ENCODE measurements around the gene DCTN5.
A peak's percentile ranks its signal among the peaks of the same experiment; 100 is the strongest.

Gene DCTN5

DNA sequence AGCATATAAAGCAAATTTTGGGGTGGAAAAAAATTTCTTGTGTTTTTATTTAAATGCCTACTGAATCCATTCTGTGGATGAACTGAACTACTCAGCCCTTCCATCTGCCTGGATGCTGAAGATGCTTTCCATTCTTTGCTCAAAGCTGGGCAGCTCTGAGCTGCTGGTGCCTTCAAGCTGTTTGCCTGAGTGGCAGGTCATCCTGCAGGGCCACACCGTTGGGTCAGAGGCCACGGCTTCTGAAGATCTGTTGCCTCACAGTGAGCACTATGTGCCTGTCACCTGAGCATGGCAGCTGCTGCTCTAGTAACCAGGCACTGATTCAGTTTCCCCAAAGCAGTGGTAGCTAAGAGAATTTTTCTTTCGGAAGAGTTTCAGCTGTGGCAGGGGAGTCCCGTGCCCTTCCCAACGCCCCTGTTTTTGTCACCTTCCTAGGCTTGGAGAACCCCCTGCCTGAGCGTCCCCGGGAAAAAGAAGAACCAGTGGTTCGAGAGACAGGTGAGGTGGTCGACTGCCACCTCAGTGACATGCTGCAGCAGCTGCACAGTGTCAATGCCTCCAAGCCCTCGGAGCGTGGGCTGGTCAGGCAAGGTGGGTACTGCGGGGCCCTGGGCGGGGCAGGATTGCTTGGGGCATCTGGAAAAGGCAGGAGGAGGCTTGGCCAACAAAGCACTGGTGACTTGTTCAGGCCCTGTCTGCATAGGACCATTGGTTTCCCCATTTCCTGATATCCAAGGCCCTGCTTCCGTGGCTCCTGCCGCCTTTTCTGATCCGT, 46.0 kb downstream of the DCTN5 start:
- no peak for DNase-seq (ENCODE audit: low read depth)
- no peak overlapping the region for H3K4me3 ChIP-seq (ENCODE audit: low read length)
- TF ChIP-seq, protein P1, sequence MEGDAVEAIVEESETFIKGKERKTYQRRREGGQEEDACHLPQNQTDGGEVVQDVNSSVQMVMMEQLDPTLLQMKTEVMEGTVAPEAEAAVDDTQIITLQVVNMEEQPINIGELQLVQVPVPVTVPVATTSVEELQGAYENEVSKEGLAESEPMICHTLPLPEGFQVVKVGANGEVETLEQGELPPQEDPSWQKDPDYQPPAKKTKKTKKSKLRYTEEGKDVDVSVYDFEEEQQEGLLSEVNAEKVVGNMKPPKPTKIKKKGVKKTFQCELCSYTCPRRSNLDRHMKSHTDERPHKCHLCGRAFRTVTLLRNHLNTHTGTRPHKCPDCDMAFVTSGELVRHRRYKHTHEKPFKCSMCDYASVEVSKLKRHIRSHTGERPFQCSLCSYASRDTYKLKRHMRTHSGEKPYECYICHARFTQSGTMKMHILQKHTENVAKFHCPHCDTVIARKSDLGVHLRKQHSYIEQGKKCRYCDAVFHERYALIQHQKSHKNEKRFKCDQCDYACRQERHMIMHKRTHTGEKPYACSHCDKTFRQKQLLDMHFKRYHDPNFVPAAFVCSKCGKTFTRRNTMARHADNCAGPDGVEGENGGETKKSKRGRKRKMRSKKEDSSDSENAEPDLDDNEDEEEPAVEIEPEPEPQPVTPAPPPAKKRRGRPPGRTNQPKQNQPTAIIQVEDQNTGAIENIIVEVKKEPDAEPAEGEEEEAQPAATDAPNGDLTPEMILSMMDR (conservative IDR thresholded peaks at IDR 0.05; ENCODE audit: low read depth, low read length): no peak

DNA sequence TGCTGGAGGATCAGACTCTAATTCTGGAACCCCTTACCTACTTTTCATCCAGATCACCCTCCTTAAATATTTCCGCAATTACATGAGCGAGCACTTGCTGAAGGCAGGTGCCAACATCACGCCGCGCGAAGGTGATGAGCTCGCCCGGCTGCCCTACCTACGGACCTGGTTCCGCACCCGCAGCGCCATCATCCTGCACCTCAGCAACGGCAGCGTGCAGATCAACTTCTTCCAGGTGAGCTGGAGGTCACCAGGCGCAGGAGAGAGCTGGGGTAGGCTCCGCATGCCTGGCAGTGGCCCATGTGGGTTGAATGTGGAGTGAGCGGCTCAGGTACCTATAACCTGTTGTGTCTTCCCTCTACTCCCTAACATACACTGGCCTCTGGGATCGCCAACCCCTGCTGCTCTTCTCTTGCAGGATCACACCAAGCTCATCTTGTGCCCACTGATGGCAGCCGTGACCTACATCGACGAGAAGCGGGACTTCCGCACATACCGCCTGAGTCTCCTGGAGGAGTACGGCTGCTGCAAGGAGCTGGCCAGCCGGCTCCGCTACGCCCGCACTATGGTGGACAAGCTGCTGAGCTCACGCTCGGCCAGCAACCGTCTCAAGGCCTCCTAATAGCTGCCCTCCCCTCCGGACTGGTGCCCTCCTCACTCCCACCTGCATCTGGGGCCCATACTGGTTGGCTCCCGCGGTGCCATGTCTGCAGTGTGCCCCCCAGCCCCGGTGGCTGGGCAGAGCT, 48.3 kb downstream of the DCTN5 start:
- no peak for DNase-seq (ENCODE audit: low read depth)
- TF ChIP-seq, protein P1 (conservative IDR thresholded peaks at IDR 0.05; ENCODE audit: low read depth, low read length): no peak
- H3K4me3 ChIP-seq (ENCODE audit: low read length): no peak overlapping the region

DNA sequence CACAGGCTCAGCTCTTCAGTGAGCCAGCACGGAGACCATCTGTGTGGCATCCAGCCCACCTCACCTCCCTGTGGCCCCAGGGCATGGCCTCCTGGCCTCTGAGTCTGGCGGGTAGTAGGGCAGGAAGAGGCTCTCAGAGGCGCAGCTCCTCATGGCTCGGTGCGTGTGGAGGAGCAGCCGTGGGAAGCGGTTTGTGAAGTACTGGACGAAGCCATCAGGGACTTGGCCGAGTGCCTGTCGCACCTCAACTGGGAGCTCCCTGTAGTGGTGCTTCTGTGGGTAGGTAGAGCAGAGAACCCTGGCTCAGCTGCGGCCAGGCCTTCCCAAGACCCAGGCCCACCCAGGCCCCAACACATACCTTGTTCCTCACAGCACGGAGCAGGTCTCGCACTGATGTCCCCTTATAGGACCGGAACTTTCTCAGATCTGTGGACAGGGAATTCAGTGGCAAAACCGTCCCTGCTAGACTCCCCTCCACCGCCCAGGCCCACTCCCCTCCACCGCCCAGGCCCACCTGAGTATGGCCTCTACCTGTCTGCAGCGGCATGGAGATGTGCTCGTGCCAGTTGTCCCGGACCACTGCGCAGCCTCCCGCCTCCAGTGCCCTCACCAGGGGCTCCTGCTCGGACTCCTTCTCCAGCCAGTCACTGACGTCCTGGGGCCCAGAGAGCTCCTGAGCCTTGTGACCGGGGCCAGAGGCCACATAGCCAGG, 49.7 kb downstream of the DCTN5 start:
- DNase-seq (ENCODE audit: low read depth): no peak
- TF ChIP-seq, protein P1 (conservative IDR thresholded peaks at IDR 0.05; ENCODE audit: low read depth, low read length): no peak
- H3K4me3 ChIP-seq (ENCODE audit: low read length): no peak overlapping the region

DNA sequence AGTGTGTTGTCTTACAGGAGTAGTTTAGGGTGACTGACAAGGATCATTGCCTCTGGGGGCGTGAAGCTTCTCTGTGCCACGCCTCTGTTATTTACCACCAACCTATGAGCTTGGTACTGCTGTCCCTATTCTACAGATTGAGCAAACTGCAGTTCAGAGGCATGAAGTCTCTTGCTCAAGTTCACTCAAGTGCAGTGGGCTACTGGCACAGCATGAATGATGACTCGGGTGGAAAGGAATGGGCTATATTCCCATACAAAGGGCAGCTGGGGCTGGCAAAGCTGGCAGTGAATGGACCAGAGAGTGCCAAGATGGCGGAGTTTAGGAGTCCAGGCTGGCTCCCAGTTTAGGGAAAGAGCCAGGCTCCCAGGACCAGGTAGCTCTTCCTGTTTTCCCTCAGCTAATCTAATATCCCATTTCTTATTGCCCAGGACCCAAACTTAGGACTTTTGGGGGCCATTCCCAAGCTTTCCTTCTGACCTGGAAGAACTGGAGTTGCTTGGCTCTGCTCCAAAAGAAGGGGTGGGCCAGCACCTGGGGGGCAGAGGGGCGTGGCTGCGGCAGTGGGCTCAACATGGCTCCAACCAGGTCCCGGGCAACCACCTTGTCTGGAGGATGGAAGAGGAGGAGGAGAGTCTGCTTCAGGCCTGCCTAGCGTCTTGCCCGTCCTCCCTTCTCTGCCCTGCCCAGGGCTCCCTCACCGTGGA, 50.4 kb downstream of the DCTN5 start:
- TF ChIP-seq, protein P1 (conservative IDR thresholded peaks at IDR 0.05; ENCODE audit: low read depth, low read length): no peak
- DNase-seq (ENCODE audit: low read depth): no peak
- H3K4me3 ChIP-seq (ENCODE audit: low read length): no peak overlapping the region

DNA sequence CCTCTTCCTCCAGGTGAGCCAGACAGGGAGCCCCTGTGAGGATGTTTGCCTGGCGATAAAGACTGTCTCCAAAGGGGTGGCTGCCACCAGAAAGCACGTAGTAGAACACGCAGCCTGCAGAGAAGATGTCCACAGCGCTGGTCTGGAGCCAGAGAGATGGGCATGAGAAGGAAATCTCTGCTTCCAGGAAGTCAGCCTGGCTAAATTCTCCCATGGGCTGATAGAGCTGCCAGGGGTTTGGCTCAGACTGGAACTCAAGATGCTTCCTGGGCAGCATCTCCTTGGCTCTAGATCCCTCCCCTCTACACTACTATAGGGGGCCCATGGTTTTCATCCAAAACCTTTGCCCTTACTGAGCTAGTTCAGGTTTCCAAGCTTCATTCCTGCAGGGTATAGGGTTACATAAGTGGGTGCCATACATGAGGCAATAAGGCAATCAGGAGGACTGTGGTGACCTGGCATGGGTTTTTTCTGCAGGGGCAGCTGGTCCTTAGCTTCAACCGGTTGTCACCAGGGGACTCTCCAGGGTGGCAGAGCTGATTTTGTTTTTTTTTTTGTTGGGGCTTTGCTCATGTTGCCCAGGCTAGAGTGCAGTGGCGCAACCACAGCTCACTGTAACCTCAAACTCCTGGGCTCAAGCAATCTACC, 51.0 kb downstream of the DCTN5 start:
- H3K4me3 ChIP-seq (ENCODE audit: low read length): no peak overlapping the region
- TF ChIP-seq, protein P1 (conservative IDR thresholded peaks at IDR 0.05; ENCODE audit: low read depth, low read length): no peak
- DNase-seq (ENCODE audit: low read depth): no peak

DNA sequence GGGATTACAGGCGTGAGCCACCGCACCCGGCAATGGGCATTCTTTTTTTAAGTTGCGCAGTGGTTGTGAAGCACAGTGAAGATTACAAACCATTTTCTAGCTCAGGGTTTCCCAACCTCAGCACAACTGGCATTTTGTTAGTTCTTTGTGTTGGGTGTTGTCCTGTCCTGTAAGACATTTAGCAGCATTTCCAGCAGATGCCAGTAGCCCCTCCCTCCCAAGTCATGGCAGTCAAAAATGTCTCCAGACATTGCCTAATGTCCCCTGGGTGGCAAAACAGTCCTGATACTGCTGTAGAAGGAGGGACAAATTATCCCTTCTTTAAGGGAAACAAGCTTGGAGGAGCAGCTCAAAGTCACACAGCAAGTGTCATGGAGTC, 53.0 kb downstream of the DCTN5 start:
- TF ChIP-seq, protein P1 (conservative IDR thresholded peaks at IDR 0.05; ENCODE audit: low read depth, low read length): no peak
- peak overlapping the region; percentile 39 for H3K4me3 ChIP-seq (ENCODE audit: low read length)
- DNase-seq (ENCODE audit: low read depth): no peak

Data from retinal pigment epithelial cell (primary cell).